GM19240 (cell line): ENCODE data around the gene TUG1.

ENCODE experiments used
- DNase-seq: peaks from one replicate; pipeline ENCODE4 v3.0.0; 2011; ENCODE audit warnings: low spot score; ENCODE audit not compliant: insufficient read length

TUG1 gene

GRCh38 chr22:30998329-30998728, 29.3 kb downstream of the TUG1 start:
- DNase-seq, result no peak

GRCh38 chr22:31001124-31001770, 32.2 kb downstream of the TUG1 start:
- no peak for DNase-seq

- DNase-seq, result no peak
Measured at GRCh38 chr22:31005535-31005934, 36.5 kb downstream of the TUG1 start.

- DNase-seq, result no peak
Measured at GRCh38 chr22:31019191-31019930, 50.3 kb downstream of the TUG1 start.

- DNase-seq, result no peak
Measured at GRCh38 chr22:31020334-31020733, 51.3 kb downstream of the TUG1 start.

GRCh38 chr22:31022516-31022915, 53.5 kb downstream of the TUG1 start:
- no peak for DNase-seq
